Endothelial cell of umbilical vein (primary cell): ENCODE results near the gene SYT7. TPM values are rescaled to one million over a fixed set of nuclear protein-coding genes. Genes with fewer than 3 reads are reported as not detected.

ENCODE experiments used
- BruUV-seq: library from RNA; stranded (reverse); fragments of 400-500 nt; replicated peaks from 2 replicates; lab custom pipeline; 2021; lab: Mats Ljungman, UMichigan
- CTCF ChIA-PET: fragments of 300-600, 350-600 bp; sonication (Branson Sonifier 250); formaldehyde crosslinking; loops from one replicate; lab custom pipeline; 2021; ENCODE audit warnings: antibody characterized with exemption, inconsistent platforms; lab: Charles Lee
- POLR2A ChIA-PET: fragments of 300-600, 350-600 bp; sonication (Branson Sonifier 250); formaldehyde crosslinking; loops from one replicate; lab custom pipeline; 2021; ENCODE audit warnings: antibody characterized with exemption, inconsistent platforms; lab: Charles Lee
- DNase-seq: peaks from one replicate; pipeline ENCODE4 v3.0.0-alpha.2; 2011; ENCODE audit warnings: low read depth, low spot score
- FAIRE-seq: peaks from 2 replicates; lab custom pipeline; 2011; peaks lifted over from hg19 to GRCh38; lab: Jason Lieb, UNC
- H2AFZ ChIP-seq: 2 replicates; pipeline ENCODE4 v1.6.0; 2012; ENCODE audit warnings: low read depth, low read length, control low read depth, inconsistent platforms
- H3K27ac ChIP-seq: 2 replicates; pipeline ENCODE4 v1.5.1; 2011; ENCODE audit warnings: low read depth, mild to moderate bottlenecking, control low read depth, low read length, moderate library complexity; ENCODE audit not compliant: insufficient read depth
- H3K27me3 ChIP-seq, 2 experiments: 2 replicates each; pipeline versions ENCODE4 v1.6.0 to v1.6.1; 2011; ENCODE audit warnings: low read length in 2 of 2, mixed read lengths in 1 of 2; ENCODE audit not compliant: control insufficient read depth in 2 of 2, insufficient read depth in 2 of 2
- H3K36me3 ChIP-seq, 2 experiments: 2 replicates in 1 of 2; 3 replicates in 1 of 2; pipeline ENCODE4 v1.5.1; 2011; ENCODE audit warnings: low read length in 2 of 2, mild to moderate bottlenecking in 1 of 2, moderate library complexity in 1 of 2; ENCODE audit not compliant: control insufficient read depth in 2 of 2, insufficient read depth in 2 of 2; ENCODE audit errors: extremely low read depth in 1 of 2
- H3K4me1 ChIP-seq: 3 replicates; pipeline ENCODE4 v1.5.1; 2011; ENCODE audit warnings: mild to moderate bottlenecking, low read length; ENCODE audit not compliant: control insufficient read depth, insufficient read depth; ENCODE audit errors: extremely low read depth
- H3K4me2 ChIP-seq: 2 replicates; pipeline ENCODE4 v1.6.1; 2011; ENCODE audit warnings: low read length, control low read depth, mixed read lengths; ENCODE audit not compliant: insufficient read depth
- H3K4me3 ChIP-seq, 3 experiments: fragments of 200-600 bp in 1 of 3; sonication (generic), shearing (Covaris generic) in 1 of 3; replicated peaks in 1 of 3; 2 replicates each; pipeline ENCODE4 v1.5.1; 2011 to 2016; ENCODE audit warnings: control low read depth in 3 of 3, low read length in 3 of 3, mild to moderate bottlenecking in 2 of 3, inconsistent platforms in 1 of 3, low read depth in 1 of 3, moderate library complexity in 1 of 3; ENCODE audit not compliant: insufficient read depth in 1 of 3
- H3K79me2 ChIP-seq: 2 replicates; pipeline ENCODE4 v1.6.0; 2012; ENCODE audit warnings: low read length, inconsistent platforms; ENCODE audit not compliant: control insufficient read depth, insufficient read depth
- H3K9ac ChIP-seq: replicated peaks from 2 replicates; pipeline ENCODE3; 2011; ENCODE audit warnings: low read length, control low read depth; ENCODE audit not compliant: insufficient read depth; ENCODE audit errors: extremely low read depth
- H3K9me1 ChIP-seq: replicated peaks from 3 replicates; pipeline ENCODE4 v1.6.0; 2011; ENCODE audit warnings: mild to moderate bottlenecking, low read length; ENCODE audit not compliant: control insufficient read depth, insufficient read depth; ENCODE audit errors: extremely low read depth
- H3K9me3 ChIP-seq: replicated peaks from 2 replicates; pipeline ENCODE4 v1.5.1; 2012; ENCODE audit warnings: low read length, inconsistent platforms; ENCODE audit not compliant: control insufficient read depth, insufficient read depth
- H4K20me1 ChIP-seq: replicated peaks from 2 replicates; pipeline ENCODE3; 2011; ENCODE audit warnings: mild to moderate bottlenecking, low read length; ENCODE audit not compliant: control insufficient read depth, insufficient read depth; ENCODE audit errors: extremely low read depth
- EZH2 ChIP-seq: IDR thresholded peaks from 2 replicates; pipeline ENCODE4 v1.6.1; 2012; ENCODE audit warnings: borderline replicate concordance, low read depth, mild to moderate bottlenecking, moderate library complexity, low read length, inconsistent platforms; ENCODE audit not compliant: severe bottlenecking
- FOS ChIP-seq: IDR thresholded peaks from 2 replicates; pipeline ENCODE4 v1.6.1; 2011; ENCODE audit warnings: mild to moderate bottlenecking, low read length, moderate library complexity, borderline replicate concordance; ENCODE audit not compliant: insufficient read depth
- GATA2 ChIP-seq: IDR thresholded peaks from 2 replicates; pipeline ENCODE4 v1.7.0; 2011; ENCODE audit warnings: low read depth, mild to moderate bottlenecking, moderate library complexity, mixed read lengths, low read length; ENCODE audit not compliant: insufficient read length, insufficient read depth
- JUN ChIP-seq: IDR thresholded peaks from 2 replicates; pipeline ENCODE4 v1.6.1; 2011; ENCODE audit warnings: borderline replicate concordance, low read depth; ENCODE audit not compliant: insufficient read length, insufficient read depth
- MYC ChIP-seq: IDR thresholded peaks from one replicate; pipeline ENCODE4 v1.6.1; 2011; ENCODE audit warnings: mild to moderate bottlenecking, low read depth, low read length
- POLR2A ChIP-seq: IDR thresholded peaks from 2 replicates; pipeline ENCODE4 v1.6.1; 2012; ENCODE audit warnings: low read depth, mild to moderate bottlenecking, control low read depth, low read length
- POLR2AphosphoS5 ChIP-seq: IDR thresholded peaks from 2 replicates; pipeline ENCODE4 v1.6.1; 2012; ENCODE audit warnings: low read depth, mild to moderate bottlenecking, control low read depth, low read length, moderate library complexity; ENCODE audit not compliant: insufficient read depth
- dilution Hi-C: fragments of 300-500 bp; cut with MboI; formaldehyde crosslinking; loops from one replicate; pipeline ENCODE4 v1.15.0; 2019; ENCODE audit warnings: low sequenced_read_pairs; ENCODE audit not compliant: extremely low pct_ligation_motif_present
- intact Hi-C: fragments of 100-400 bp; cut with micrococcal nuclease; formaldehyde crosslinking; loops from one replicate; pipeline ENCODE4 v1.10.0; 2022
- polyA plus RNA-seq, 4 experiments: library from polyadenylated mRNA; depleted of rRNA in 3 of 4; stranded (reverse) in 3 of 4; unstranded in 1 of 4; fragments of >200 nt; gene quantifications; 2 replicates each; pipeline versions ENCODE4 v1.2.1 to v1.2.3, GENCODE V29; 2011 to 2012; ENCODE audit warnings: missing spikeins in 1 of 4
- total RNA-seq: library from RNA; stranded (reverse); gene quantifications from 2 replicates; pipeline ENCODE4 v1.2.3, GENCODE V29; 2021
- TF ChIP-seq, protein P1 (sequence below): IDR thresholded peaks from 2 replicates; pipeline ENCODE4 v1.6.1; 2011; ENCODE audit not compliant: insufficient read depth, insufficient read length
- TF ChIP-seq, protein P2 (sequence below), 2 donors: IDR thresholded peaks; 1 replicate in 1 of 2; 2 replicates in 1 of 2; pipeline ENCODE4 v1.5.1; 2011; ENCODE audit warnings: low read length in 2 of 2, mild to moderate bottlenecking in 2 of 2, moderate library complexity in 2 of 2, control low read depth in 1 of 2, inconsistent platforms in 1 of 2, low read depth in 1 of 2; ENCODE audit not compliant: insufficient read depth in 1 of 2; ENCODE audit errors: extremely low read depth in 1 of 2

The SYT7 gene
- total and polyA plus RNA-seq, 2 donors (not counting 3 experiments of a cell fraction or from before 2014, with no cell fraction given) = 0.08 to 0.55 TPM

DNA sequence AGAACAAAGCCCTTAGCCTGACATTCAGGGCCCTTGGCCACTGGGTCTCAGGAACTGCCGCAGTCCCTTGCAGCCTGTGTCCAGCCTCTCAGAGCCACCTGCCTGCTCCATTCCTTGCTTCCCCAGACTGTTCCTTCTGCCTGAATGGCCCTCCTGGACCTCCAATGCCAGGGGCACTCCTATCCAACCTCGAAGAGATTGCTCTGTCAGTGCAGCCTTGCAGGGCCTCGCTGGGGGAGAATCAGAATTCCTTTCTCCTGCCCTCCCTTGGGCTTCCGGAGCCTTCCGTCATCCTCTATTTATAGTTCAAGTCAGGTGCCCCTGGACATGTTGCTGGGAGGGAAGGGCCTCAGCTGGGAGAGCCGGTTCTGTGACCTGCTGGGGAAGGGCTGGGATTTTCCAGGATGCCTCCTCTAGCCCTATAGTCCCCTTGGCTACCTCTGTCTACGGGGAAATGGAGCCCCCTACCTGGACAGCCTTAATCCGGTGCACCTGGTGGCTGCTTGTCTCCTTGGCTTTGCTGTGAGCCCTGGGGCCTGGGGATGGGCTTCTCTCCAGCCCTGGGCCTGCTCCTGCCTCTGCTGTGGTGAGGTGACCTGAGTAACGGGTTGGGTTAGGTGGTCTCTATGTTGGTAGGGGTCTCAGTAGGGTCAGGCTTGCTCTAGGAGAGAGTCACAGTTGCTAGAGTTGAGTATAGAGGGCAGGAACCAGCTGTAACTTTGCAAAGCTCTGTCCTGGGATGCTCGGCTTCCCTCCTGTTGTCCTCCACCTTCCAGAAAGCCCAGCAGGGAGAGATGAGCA is 45.9 kb upstream of the SYT7 start:
- no peaks in the 10 kb centered on the region for H3K36me3 ChIP-seq
- H3K9me3 ChIP-seq = no peaks in the 10 kb centered on the region
- H3K4me3 ChIP-seq = no peak overlapping the region
- dilution Hi-C loops = no loop called here
- no peaks in the 10 kb centered on the region for H3K4me1 ChIP-seq
- no peak overlapping the region for H3K4me2 ChIP-seq
- DNase-seq = no peak
- H4K20me1 ChIP-seq = no peaks in the 10 kb centered on the region
- POLR2A ChIA-PET = no interaction called here
- TF ChIP-seq POLR2A (no peak), POLR2AphosphoS5 (no peak), JUN (no peak), EZH2 (no peak)
- no peaks in the 10 kb centered on the region for H3K9me1 ChIP-seq
- H2AFZ ChIP-seq = no peak overlapping the region
- no peaks in the 10 kb centered on the region for H3K79me2 ChIP-seq
- BruUV-seq = no TSS peak
- CTCF ChIA-PET = interaction anchor here (0.9 to 4.9 kb wide), 10 partner anchors 7 to 180 kb away, joined by 3 to 29 read pairs (median 8); no protein-coding TSS in a partner anchor
- intact Hi-C loops = loop anchor here (5.0 kb wide), 1 partner anchor 59 kb away; no protein-coding TSS in a partner anchor
- no peak for FAIRE-seq
- no peak overlapping the region for H3K27ac ChIP-seq
- H3K9ac ChIP-seq = no peak overlapping the region
- no peaks in the 10 kb centered on the region for H3K27me3 ChIP-seq

- no peaks in the 10 kb centered on the region for H3K36me3 ChIP-seq
- no peaks in the 10 kb centered on the region for H3K79me2 ChIP-seq
- no peak overlapping the region for H3K4me2 ChIP-seq
- no peak overlapping the region for H3K9ac ChIP-seq
- POLR2A ChIA-PET = no interaction called here
- intact Hi-C loops (loop anchor here (5.0 kb wide), 1 partner anchor 58 kb away; no protein-coding TSS in a partner anchor), dilution Hi-C loops (no loop called here)
- DNase-seq (no peak), FAIRE-seq (no peak)
- BruUV-seq = no TSS peak
- no peaks in the 10 kb centered on the region for H3K4me1 ChIP-seq
- TF ChIP-seq, protein P1, sequence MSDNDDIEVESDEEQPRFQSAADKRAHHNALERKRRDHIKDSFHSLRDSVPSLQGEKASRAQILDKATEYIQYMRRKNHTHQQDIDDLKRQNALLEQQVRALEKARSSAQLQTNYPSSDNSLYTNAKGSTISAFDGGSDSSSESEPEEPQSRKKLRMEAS = no peak
- TF ChIP-seq GATA2 (no peak), FOS (no peak), POLR2A (no peak), EZH2 (no peak), POLR2AphosphoS5 (no peak), JUN (no peak), MYC (no peak)
- TF ChIP-seq, protein P2, sequence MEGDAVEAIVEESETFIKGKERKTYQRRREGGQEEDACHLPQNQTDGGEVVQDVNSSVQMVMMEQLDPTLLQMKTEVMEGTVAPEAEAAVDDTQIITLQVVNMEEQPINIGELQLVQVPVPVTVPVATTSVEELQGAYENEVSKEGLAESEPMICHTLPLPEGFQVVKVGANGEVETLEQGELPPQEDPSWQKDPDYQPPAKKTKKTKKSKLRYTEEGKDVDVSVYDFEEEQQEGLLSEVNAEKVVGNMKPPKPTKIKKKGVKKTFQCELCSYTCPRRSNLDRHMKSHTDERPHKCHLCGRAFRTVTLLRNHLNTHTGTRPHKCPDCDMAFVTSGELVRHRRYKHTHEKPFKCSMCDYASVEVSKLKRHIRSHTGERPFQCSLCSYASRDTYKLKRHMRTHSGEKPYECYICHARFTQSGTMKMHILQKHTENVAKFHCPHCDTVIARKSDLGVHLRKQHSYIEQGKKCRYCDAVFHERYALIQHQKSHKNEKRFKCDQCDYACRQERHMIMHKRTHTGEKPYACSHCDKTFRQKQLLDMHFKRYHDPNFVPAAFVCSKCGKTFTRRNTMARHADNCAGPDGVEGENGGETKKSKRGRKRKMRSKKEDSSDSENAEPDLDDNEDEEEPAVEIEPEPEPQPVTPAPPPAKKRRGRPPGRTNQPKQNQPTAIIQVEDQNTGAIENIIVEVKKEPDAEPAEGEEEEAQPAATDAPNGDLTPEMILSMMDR (IDR thresholded peaks at IDR 0.05; ENCODE audit: extremely low read depth in 1 of 2, insufficient read depth in 1 of 2, low read depth in 1 of 2, low read length in 2 of 2) = no peak
- no peaks in the 10 kb centered on the region for H3K9me1 ChIP-seq
- no peak overlapping the region for H2AFZ ChIP-seq
- no peak overlapping the region for H3K27ac ChIP-seq
- H4K20me1 ChIP-seq = no peaks in the 10 kb centered on the region
- CTCF ChIA-PET = interaction anchor here (1.2 to 2.8 kb wide), 2 partner anchors 13 to 179 kb away, joined by 4 to 11 read pairs; no protein-coding TSS in a partner anchor
- H3K4me3 ChIP-seq = no peak overlapping the region
- no peaks in the 10 kb centered on the region for H3K9me3 ChIP-seq
- peaks cover 0 to 3% of the 10 kb centered on the region in 2 experiments for H3K27me3 ChIP-seq
These were observed 44.6 kb upstream of the SYT7 start for GRCh38 chr11:61625525-61625924.
